HL-60 (cell line): Measurements from ENCODE around the gene RGMB.

Source experiments
- GABPA ChIP-seq: IDR thresholded peaks from 2 replicates; pipeline ENCODE4 v1.6.1; 2012; ENCODE audit warnings: low read depth
- POLR2AphosphoS5 ChIP-seq: IDR thresholded peaks from 2 replicates; pipeline ENCODE4 v1.6.1; 2012; ENCODE audit warnings: low read depth
- SPI1 ChIP-seq: IDR thresholded peaks from 2 replicates; pipeline ENCODE4 v1.6.1; 2012; ENCODE audit warnings: low read depth, mild to moderate bottlenecking, borderline replicate concordance
- TF ChIP-seq, protein P1 (sequence below): IDR thresholded peaks from one replicate; pipeline ENCODE4 v1.5.1; 2011; ENCODE audit warnings: low read length, control low read depth, inconsistent platforms; ENCODE audit not compliant: insufficient read depth

DNA sequence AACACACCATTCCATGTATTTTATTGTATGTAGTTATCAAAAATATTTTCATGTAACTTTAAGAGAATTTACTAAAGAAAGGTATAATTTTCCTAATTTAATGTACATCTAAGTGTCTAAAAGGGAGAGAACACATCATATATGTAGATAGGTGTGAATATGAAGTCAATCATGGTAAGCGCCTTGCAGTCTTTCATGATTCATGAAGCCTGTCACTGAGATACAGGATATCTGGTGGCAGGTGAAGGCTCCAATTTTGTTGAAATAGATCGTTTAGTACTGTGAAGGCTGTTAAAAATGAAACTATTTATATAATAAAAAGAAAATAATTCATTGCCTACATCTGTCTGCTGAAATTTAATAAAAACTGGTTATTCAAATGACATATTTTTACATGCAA lies 15.5 kb upstream of the RGMB start:
- no peak for TF ChIP-seq GABPA
- no peak for TF ChIP-seq SPI1
- TF ChIP-seq, protein P1, sequence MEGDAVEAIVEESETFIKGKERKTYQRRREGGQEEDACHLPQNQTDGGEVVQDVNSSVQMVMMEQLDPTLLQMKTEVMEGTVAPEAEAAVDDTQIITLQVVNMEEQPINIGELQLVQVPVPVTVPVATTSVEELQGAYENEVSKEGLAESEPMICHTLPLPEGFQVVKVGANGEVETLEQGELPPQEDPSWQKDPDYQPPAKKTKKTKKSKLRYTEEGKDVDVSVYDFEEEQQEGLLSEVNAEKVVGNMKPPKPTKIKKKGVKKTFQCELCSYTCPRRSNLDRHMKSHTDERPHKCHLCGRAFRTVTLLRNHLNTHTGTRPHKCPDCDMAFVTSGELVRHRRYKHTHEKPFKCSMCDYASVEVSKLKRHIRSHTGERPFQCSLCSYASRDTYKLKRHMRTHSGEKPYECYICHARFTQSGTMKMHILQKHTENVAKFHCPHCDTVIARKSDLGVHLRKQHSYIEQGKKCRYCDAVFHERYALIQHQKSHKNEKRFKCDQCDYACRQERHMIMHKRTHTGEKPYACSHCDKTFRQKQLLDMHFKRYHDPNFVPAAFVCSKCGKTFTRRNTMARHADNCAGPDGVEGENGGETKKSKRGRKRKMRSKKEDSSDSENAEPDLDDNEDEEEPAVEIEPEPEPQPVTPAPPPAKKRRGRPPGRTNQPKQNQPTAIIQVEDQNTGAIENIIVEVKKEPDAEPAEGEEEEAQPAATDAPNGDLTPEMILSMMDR: no peak
- no peak for TF ChIP-seq POLR2AphosphoS5
